ENCODE measurements around the gene ADCY3. TPM values are rescaled to one million over a fixed set of nuclear protein-coding genes. Genes with fewer than 3 reads are reported as not detected.
A peak's percentile ranks its signal among the peaks of the same experiment; 100 is the strongest.

ADCY3 gene
- total RNA-seq, 6 experiments from 2014 or later: 54.4 to 80.7 (median 72.0) TPM

DNA sequence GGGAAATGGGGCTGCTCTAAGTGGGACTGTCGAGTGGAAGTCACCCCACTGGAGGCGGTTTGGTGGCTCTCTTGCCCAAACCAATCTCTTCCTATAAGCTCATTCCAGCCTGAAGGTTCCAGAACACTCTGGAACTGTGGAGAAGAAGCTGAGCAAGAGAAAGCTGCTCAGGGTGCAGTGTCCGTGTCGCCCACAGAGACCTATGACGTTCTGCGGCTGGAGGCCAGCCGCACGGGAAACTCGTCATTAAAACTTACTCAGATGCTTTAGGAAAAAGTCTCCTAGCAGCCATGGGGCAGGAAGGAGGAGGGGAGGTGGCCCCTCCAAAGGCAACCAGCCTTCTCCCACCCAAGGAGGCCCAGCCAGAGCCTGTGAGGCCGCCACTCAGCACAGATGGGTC lies 41.7 kb downstream of the ADCY3 start:
- DNase-seq: peak; percentile 73
- Mint-ChIP-seq H3K4me3 (peak overlapping the region; percentile 80), H3K27me3 (ENCODE audit: insufficient read depth) (no peaks in the 10 kb centered on the region), H3K36me3 (ENCODE audit: low read depth) (peaks cover 4% of the 10 kb centered on the region), H3K4me1 (ENCODE audit: low read depth) (peaks cover 55% of the 10 kb centered on the region), H3K9me3 (no peaks in the 10 kb centered on the region), H3K27ac (peak overlapping the region; percentile 96)
- TF ChIP-seq CTCF (IDR thresholded peaks at IDR 0.05): no peak

- Mint-ChIP-seq H3K27me3 (ENCODE audit: insufficient read depth) (no peaks in the 10 kb centered on the region), H3K27ac (peak overlapping the region; percentile 96), H3K4me1 (ENCODE audit: low read depth) (peaks cover 54% of the 10 kb centered on the region), H3K36me3 (ENCODE audit: low read depth) (peaks cover 4% of the 10 kb centered on the region), H3K4me3 (peak overlapping the region; percentile 80; the same call in 1 of the 2 replicates), H3K9me3 (no peaks in the 10 kb centered on the region)
- no peak for TF ChIP-seq CTCF (IDR thresholded peaks at IDR 0.05)
- no peak for DNase-seq
These were observed 42.4 kb downstream of the ADCY3 start for GRCh38 chr2:24877646-24878045.

- no peaks in the 10 kb centered on the region for H3K9me3 Mint-ChIP-seq
- H3K36me3 Mint-ChIP-seq (ENCODE audit: low read depth): peaks cover 4% of the 10 kb centered on the region
- H3K27me3 Mint-ChIP-seq (ENCODE audit: insufficient read depth): no peaks in the 10 kb centered on the region
- DNase-seq: no peak
- TF ChIP-seq CTCF (IDR thresholded peaks at IDR 0.05): no peak
- H3K27ac Mint-ChIP-seq: peak overlapping the region; percentile 96
- peaks cover 53% of the 10 kb centered on the region for H3K4me1 Mint-ChIP-seq (ENCODE audit: low read depth)
- no peak overlapping the region for H3K4me3 Mint-ChIP-seq
These were observed 43.0 kb downstream of the ADCY3 start for GRCh38 chr2:24877067-24877466.

DNA sequence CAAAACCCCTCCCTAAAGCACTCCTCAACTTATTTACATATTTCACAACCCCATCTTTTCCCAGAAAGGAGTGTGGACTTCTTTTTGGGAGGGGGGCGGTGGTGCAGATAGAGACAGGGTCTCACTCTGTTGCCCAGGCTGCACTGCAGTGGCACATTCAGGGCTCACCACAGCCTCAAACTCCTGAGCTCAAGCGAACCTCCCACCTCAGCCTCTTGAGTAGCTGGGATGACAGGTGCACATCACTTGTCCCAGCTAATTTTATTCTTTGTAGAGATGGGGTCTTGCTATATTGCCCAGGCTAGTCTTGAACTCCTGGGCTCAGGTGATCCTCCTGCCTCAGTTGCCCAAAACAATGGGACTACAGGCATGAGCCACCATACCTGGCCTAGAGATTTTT lies 44.1 kb downstream of the ADCY3 start:
- H3K9me3 Mint-ChIP-seq: no peaks in the 10 kb centered on the region
- H3K27me3 Mint-ChIP-seq (ENCODE audit: insufficient read depth): no peaks in the 10 kb centered on the region
- H3K4me1 Mint-ChIP-seq (ENCODE audit: low read depth): peaks cover 49% of the 10 kb centered on the region
- H3K4me3 Mint-ChIP-seq: no peak overlapping the region
- DNase-seq: no peak
- H3K36me3 Mint-ChIP-seq (ENCODE audit: low read depth): no peaks in the 10 kb centered on the region
- no peak overlapping the region for H3K27ac Mint-ChIP-seq
- TF ChIP-seq CTCF (IDR thresholded peaks at IDR 0.05): no peak

- DNase-seq: no peak
- Mint-ChIP-seq H3K27ac (no peak overlapping the region), H3K27me3 (ENCODE audit: insufficient read depth) (no peaks in the 10 kb centered on the region), H3K4me1 (ENCODE audit: low read depth) (peaks cover 43% of the 10 kb centered on the region), H3K36me3 (ENCODE audit: low read depth) (no peaks in the 10 kb centered on the region), H3K9me3 (no peaks in the 10 kb centered on the region), H3K4me3 (no peak overlapping the region)
- no peak for TF ChIP-seq CTCF (IDR thresholded peaks at IDR 0.05)
These were observed 44.8 kb downstream of the ADCY3 start for GRCh38 chr2:24875272-24875671.

DNA sequence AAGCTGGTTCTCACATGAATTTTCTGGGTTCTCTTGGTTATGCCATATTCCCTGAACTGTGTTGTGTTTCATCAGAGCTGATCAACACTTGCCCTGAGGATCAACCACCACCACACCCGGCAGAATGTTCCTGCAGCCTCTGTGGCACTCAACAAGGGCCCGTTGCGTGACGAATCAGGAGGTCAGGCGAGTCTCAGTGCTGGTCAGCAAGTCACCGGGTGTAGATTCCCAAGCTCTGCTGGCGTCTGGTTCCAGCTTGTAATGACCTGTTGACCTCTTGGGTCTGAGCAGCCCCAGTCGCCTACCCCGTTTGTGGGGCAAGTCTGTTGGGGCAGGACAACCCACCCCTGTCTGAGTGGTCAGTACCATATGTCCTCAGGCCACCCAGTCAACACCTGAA lies 46.0 kb downstream of the ADCY3 start:
- H3K9me3 Mint-ChIP-seq: no peaks in the 10 kb centered on the region
- H3K27ac Mint-ChIP-seq: no peak overlapping the region
- H3K27me3 Mint-ChIP-seq (ENCODE audit: insufficient read depth): no peaks in the 10 kb centered on the region
- H3K36me3 Mint-ChIP-seq (ENCODE audit: low read depth): no peaks in the 10 kb centered on the region
- H3K4me1 Mint-ChIP-seq (ENCODE audit: low read depth): peaks cover 33% of the 10 kb centered on the region
- no peak for TF ChIP-seq CTCF (IDR thresholded peaks at IDR 0.05)
- DNase-seq: no peak
- H3K4me3 Mint-ChIP-seq: no peak overlapping the region

Measured in HFFc6 (cell line).